ENCODE measurements around the gene RNF103. TPM values are rescaled to one million over a fixed set of nuclear protein-coding genes. Genes with fewer than 3 reads are reported as not detected.
A peak's percentile ranks its signal among the peaks of the same experiment; 100 is the strongest.

Gene RNF103
- total and polyA plus RNA-seq, 12 donors: 13.7 to 37.7 (median 28.6) TPM

DNA sequence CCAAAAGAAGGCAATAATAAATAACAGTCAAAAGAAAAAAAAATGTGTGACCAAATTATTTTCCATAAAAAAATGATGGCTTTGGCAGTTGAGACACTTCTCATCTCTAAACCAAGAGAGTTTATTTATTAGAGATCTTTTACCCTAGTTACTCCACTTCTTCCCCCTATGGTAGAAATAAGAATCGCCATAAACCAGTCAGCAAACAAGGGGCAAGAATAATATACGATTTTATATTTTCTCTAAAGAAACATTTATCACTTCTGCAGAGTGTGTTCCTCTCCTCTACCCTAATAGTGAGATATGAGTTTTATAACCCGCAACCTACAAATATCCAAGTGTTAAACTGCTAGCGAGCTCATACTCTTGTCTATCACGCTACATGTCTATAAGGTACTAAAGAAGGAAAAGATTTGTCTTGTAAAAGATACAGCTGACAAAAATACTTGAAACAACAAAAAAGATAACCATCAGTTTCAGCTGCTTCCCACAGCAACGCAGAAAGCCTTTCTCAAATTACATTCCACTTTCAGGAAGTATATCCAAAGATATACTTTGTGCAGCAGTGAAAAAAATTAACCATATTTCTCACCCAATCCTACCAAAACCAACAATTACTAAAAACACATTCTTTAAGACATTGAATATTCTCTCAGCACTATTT lies 2.3 kb downstream of the RNF103 start:
- Histone ChIP-seq H3K9me3 (replicated peaks in 1 of 3) (no peaks in the 10 kb centered on the region), H3K4me3 (peak overlapping the region in 2 of 4 donors; percentile 58 to 94), H3K36me3 (replicated peaks in 1 of 2) (peaks cover 0 to 2% of the 10 kb centered on the region in 2 donors), H3K4me1 (replicated peaks in 1 of 2) (peaks cover 0 to 35% of the 10 kb centered on the region in 2 donors), H3K27me3 (no peaks in the 10 kb centered on the region), H3K27ac (no peak overlapping the region)
- DNase-seq: no peak
- intact Hi-C loops (cut with DNase I): no loop called here
- no peak for TF ChIP-seq POLR2A (IDR thresholded peaks at IDR 0.05)
- TF ChIP-seq CTCF (IDR thresholded peaks at IDR 0.05): peak in 1 of 6 experiments; percentile 8
- 18 to 25% (median 19%) methylated on average over 6 of the region's 6 CpGs for WGBS, 4 donors

DNA sequence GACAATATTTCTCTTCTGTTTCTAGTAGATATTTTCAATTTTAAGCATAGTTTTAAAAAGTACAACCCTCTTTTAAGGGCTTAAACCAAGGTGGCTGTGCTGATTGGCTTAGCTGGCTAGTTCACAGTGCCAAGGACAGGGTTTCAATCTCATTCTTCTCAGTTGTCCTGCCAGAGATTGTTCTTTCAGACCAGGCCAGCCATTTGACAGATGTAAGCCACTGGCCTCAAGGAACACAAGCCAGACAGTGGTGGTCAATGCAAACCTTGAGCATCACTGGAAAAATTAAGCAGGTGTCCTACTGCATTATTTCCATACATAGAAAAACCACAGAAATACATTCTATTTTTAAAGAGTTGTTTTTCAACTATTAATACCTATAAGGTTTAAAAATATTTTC lies 5.9 kb downstream of the RNF103 start:
- H3K9me3 ChIP-seq (replicated peaks in 1 of 3): no peaks in the 10 kb centered on the region
- H3K27ac ChIP-seq: no peak overlapping the region
- TF ChIP-seq CTCF (IDR thresholded peaks at IDR 0.05) (no peak), POLR2A (IDR thresholded peaks at IDR 0.05) (no peak)
- H3K4me1 ChIP-seq (replicated peaks in 1 of 2): peaks cover 0 to 30% of the 10 kb centered on the region in 2 donors
- H3K36me3 ChIP-seq (replicated peaks in 1 of 2): peaks cover 0 to 7% of the 10 kb centered on the region in 2 donors
- DNase-seq: no peak
- no peak overlapping the region for H3K4me3 ChIP-seq
- no peaks in the 10 kb centered on the region for H3K27me3 ChIP-seq
- intact Hi-C loops (cut with DNase I): no loop called here

GRCh38 chr2:86617153-86617552 lies 6.5 kb downstream of the RNF103 start:
- peaks cover 0 to 30% of the 10 kb centered on the region in 2 donors for H3K4me1 ChIP-seq (replicated peaks in 1 of 2)

DNA sequence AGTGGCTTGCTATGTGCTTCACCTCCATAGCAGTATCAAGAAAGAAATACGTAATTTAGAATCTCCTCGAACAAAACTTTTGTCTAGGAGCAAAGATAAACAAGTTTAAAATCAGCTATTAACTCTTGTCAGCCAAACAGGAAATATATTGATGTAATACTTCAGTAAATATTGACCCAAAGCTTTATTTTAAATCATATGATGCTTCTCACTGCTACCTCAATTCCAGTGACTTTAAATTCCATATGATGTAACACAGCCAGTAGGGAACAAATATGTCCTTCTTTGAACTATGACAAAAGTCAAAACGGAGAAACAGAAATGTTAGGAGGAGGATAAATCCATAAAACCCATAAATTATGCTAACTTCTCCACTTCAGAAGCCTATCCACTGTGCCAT lies 7.2 kb downstream of the RNF103 start:
- no peak overlapping the region for H3K27ac ChIP-seq
- intact Hi-C loops (cut with DNase I): no loop called here

More at GRCh38 chr2:86617153-86617552, 6.5 kb downstream of the RNF103 start:
- H3K9me3 ChIP-seq (replicated peaks in 1 of 3): no peaks in the 10 kb centered on the region
- intact Hi-C loops (cut with DNase I): no loop called here
- H3K27me3 ChIP-seq: no peaks in the 10 kb centered on the region
- no peak overlapping the region for H3K27ac ChIP-seq
- WGBS, 4 donors: 93 to 97% (median 94%) methylated on average over 3 of the region's 3 CpGs
- no peak for DNase-seq
- no peak for TF ChIP-seq CTCF (IDR thresholded peaks at IDR 0.05)
- no peak for TF ChIP-seq POLR2A (IDR thresholded peaks at IDR 0.05)
- no peak overlapping the region for H3K4me3 ChIP-seq
- H3K36me3 ChIP-seq (replicated peaks in 1 of 2): peaks cover 0 to 7% of the 10 kb centered on the region in 2 donors

More for the DNA sequence above, 7.2 kb downstream of the RNF103 start:
- H3K4me1 ChIP-seq (replicated peaks in 1 of 2): peaks cover 0 to 25% of the 10 kb centered on the region in 2 donors
- peaks cover 0 to 7% of the 10 kb centered on the region in 2 donors for H3K36me3 ChIP-seq (replicated peaks in 1 of 2)
- H3K9me3 ChIP-seq (replicated peaks in 1 of 3): no peaks in the 10 kb centered on the region
- H3K4me3 ChIP-seq: no peak overlapping the region
- 87 to 92% (median 90%) methylated on average over 3 of the region's 3 CpGs for WGBS, 4 donors
- no peaks in the 10 kb centered on the region for H3K27me3 ChIP-seq
- no peak for DNase-seq
- TF ChIP-seq CTCF (IDR thresholded peaks at IDR 0.05) (no peak), POLR2A (IDR thresholded peaks at IDR 0.05) (no peak)
